ENCODE results near the gene TMEM175.

GRCh38 chr4:886244-886643 is 46.0 kb upstream of the TMEM175 start:
- TF ChIP-seq, protein P1, sequence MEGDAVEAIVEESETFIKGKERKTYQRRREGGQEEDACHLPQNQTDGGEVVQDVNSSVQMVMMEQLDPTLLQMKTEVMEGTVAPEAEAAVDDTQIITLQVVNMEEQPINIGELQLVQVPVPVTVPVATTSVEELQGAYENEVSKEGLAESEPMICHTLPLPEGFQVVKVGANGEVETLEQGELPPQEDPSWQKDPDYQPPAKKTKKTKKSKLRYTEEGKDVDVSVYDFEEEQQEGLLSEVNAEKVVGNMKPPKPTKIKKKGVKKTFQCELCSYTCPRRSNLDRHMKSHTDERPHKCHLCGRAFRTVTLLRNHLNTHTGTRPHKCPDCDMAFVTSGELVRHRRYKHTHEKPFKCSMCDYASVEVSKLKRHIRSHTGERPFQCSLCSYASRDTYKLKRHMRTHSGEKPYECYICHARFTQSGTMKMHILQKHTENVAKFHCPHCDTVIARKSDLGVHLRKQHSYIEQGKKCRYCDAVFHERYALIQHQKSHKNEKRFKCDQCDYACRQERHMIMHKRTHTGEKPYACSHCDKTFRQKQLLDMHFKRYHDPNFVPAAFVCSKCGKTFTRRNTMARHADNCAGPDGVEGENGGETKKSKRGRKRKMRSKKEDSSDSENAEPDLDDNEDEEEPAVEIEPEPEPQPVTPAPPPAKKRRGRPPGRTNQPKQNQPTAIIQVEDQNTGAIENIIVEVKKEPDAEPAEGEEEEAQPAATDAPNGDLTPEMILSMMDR (IDR thresholded peaks at IDR 0.05) = no peak
- TF ChIP-seq POLR2AphosphoS5 (IDR thresholded peaks at IDR 0.05) = no peak
